ENCODE data around the gene AK4. TPM values are rescaled to one million over a fixed set of nuclear protein-coding genes. Genes with fewer than 3 reads are reported as not detected.

The AK4 gene
- total and polyA plus RNA-seq, 2 donors from 2014 or later, result 47.6 to 131 TPM

- Histone ChIP-seq H3K9ac (ENCODE audit: low read length in 3 of 3) (no peak overlapping the region), H3K36me3 (ENCODE audit: control insufficient read depth in 2 of 3, insufficient read depth in 3 of 3, low read length in 3 of 3) (no peaks in the 10 kb centered on the region), H3K27me3 (ENCODE audit: control insufficient read depth, insufficient read depth, low read length) (no peaks in the 10 kb centered on the region), H3K9me3 (ENCODE audit: control insufficient read depth in 2 of 3, insufficient read depth in 1 of 3, low read length in 3 of 3) (no peaks in the 10 kb centered on the region), H3K27ac (ENCODE audit: low read depth in 2 of 2, low read length in 2 of 2) (peak overlapping the region; percentile 33 to 35), H3K4me3 (ENCODE audit: low read length in 3 of 3) (no peak overlapping the region), H3K4me1 (ENCODE audit: control insufficient read depth in 2 of 3, insufficient read depth in 2 of 3, low read depth in 1 of 3, low read length in 3 of 3) (peaks cover 0 to 5% (median 0%) of the 10 kb centered on the region in 3 donors)
- intact Hi-C loops (cut with DNase I), result no loop called here
- DNase-seq, result no peak
- no peak for FAIRE-seq
- TF ChIP-seq, protein P1, sequence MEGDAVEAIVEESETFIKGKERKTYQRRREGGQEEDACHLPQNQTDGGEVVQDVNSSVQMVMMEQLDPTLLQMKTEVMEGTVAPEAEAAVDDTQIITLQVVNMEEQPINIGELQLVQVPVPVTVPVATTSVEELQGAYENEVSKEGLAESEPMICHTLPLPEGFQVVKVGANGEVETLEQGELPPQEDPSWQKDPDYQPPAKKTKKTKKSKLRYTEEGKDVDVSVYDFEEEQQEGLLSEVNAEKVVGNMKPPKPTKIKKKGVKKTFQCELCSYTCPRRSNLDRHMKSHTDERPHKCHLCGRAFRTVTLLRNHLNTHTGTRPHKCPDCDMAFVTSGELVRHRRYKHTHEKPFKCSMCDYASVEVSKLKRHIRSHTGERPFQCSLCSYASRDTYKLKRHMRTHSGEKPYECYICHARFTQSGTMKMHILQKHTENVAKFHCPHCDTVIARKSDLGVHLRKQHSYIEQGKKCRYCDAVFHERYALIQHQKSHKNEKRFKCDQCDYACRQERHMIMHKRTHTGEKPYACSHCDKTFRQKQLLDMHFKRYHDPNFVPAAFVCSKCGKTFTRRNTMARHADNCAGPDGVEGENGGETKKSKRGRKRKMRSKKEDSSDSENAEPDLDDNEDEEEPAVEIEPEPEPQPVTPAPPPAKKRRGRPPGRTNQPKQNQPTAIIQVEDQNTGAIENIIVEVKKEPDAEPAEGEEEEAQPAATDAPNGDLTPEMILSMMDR (IDR thresholded peaks at IDR 0.05; ENCODE audit: borderline replicate concordance, extremely low read depth, insufficient read depth), result no peak
These were observed 30.2 kb downstream of the AK4 start for GRCh38 chr1:65178235-65178634.

GRCh38 chr1:65179148-65179547, 31.1 kb downstream of the AK4 start:
- Histone ChIP-seq H3K4me3 (ENCODE audit: low read length in 3 of 3) (no peak overlapping the region), H3K4me1 (ENCODE audit: control insufficient read depth in 2 of 3, insufficient read depth in 2 of 3, low read depth in 1 of 3, low read length in 3 of 3) (peaks cover 0 to 2% (median 0%) of the 10 kb centered on the region in 3 donors), H3K36me3 (ENCODE audit: control insufficient read depth in 2 of 3, insufficient read depth in 3 of 3, low read length in 3 of 3) (no peaks in the 10 kb centered on the region), H3K27me3 (ENCODE audit: control insufficient read depth, insufficient read depth, low read length) (no peaks in the 10 kb centered on the region), H3K9ac (ENCODE audit: low read length in 3 of 3) (no peak overlapping the region), H3K9me3 (ENCODE audit: control insufficient read depth in 2 of 3, insufficient read depth in 1 of 3, low read length in 3 of 3) (no peaks in the 10 kb centered on the region), H3K27ac (ENCODE audit: low read depth in 2 of 2, low read length in 2 of 2) (no peak overlapping the region)
- DNase-seq (no peak), FAIRE-seq (no peak)
- intact Hi-C loops (cut with DNase I), result no loop called here
- TF ChIP-seq, protein P1 (IDR thresholded peaks at IDR 0.05; ENCODE audit: borderline replicate concordance, extremely low read depth, insufficient read depth), result no peak

- Histone ChIP-seq H3K27me3 (ENCODE audit: control insufficient read depth, insufficient read depth, low read length) (no peaks in the 10 kb centered on the region), H3K4me3 (ENCODE audit: low read length in 3 of 3) (no peak overlapping the region), H3K4me1 (ENCODE audit: control insufficient read depth in 2 of 3, insufficient read depth in 2 of 3, low read depth in 1 of 3, low read length in 3 of 3) (peaks cover 0 to 2% (median 0%) of the 10 kb centered on the region in 3 donors), H3K9me3 (ENCODE audit: control insufficient read depth in 2 of 3, insufficient read depth in 1 of 3, low read length in 3 of 3) (no peaks in the 10 kb centered on the region), H3K36me3 (ENCODE audit: control insufficient read depth in 2 of 3, insufficient read depth in 3 of 3, low read length in 3 of 3) (no peaks in the 10 kb centered on the region), H3K9ac (ENCODE audit: low read length in 3 of 3) (no peak overlapping the region), H3K27ac (ENCODE audit: low read depth in 2 of 2, low read length in 2 of 2) (no peak overlapping the region)
- no peak for DNase-seq
- no peak for FAIRE-seq
- intact Hi-C loops (cut with DNase I), result no loop called here
- TF ChIP-seq, protein P1 (IDR thresholded peaks at IDR 0.05; ENCODE audit: borderline replicate concordance, extremely low read depth, insufficient read depth), result no peak
These were observed 33.0 kb downstream of the AK4 start for GRCh38 chr1:65180977-65181376.

GRCh38 chr1:65182658-65183268, 34.8 kb downstream of the AK4 start:
- Histone ChIP-seq H3K4me3 (ENCODE audit: low read length in 3 of 3) (no peak overlapping the region), H3K27me3 (ENCODE audit: control insufficient read depth, insufficient read depth, low read length) (no peaks in the 10 kb centered on the region), H3K9ac (ENCODE audit: low read length in 3 of 3) (no peak overlapping the region), H3K27ac (ENCODE audit: low read depth in 2 of 2, low read length in 2 of 2) (no peak overlapping the region), H3K36me3 (ENCODE audit: control insufficient read depth in 2 of 3, insufficient read depth in 3 of 3, low read length in 3 of 3) (no peaks in the 10 kb centered on the region), H3K4me1 (ENCODE audit: control insufficient read depth in 2 of 3, insufficient read depth in 2 of 3, low read depth in 1 of 3, low read length in 3 of 3) (no peaks in the 10 kb centered on the region), H3K9me3 (ENCODE audit: control insufficient read depth in 2 of 3, insufficient read depth in 1 of 3, low read length in 3 of 3) (no peaks in the 10 kb centered on the region)
- DNase-seq (no peak), FAIRE-seq (no peak)
- intact Hi-C loops (cut with DNase I), result no loop called here
- TF ChIP-seq, protein P1 (IDR thresholded peaks at IDR 0.05; ENCODE audit: borderline replicate concordance, extremely low read depth, insufficient read depth), result no peak

Data from kidney (tissue), 14 donors.